H9 (cell line): ENCODE data around the gene VOPP1. TPM values are rescaled to one million over a fixed set of nuclear protein-coding genes. Genes with fewer than 3 reads are reported as not detected.
A peak's percentile ranks its signal among the peaks of the same experiment; 100 is the strongest.

Experiments
- DNase-seq: peaks from one replicate; pipeline ENCODE4 v3.0.0-alpha.2; 2017
- H2AFZ ChIP-seq: one replicate; pipeline ENCODE4 v1.6.1; 2013; ENCODE audit warnings: mild to moderate bottlenecking, low read length, control low read depth, moderate library complexity
- H2AK5ac ChIP-seq: 2 replicates; pipeline ENCODE4 v1.6.1; 2013; ENCODE audit warnings: low read length, control low read depth, mixed read lengths; ENCODE audit not compliant: insufficient read length
- H2BK120ac ChIP-seq: one replicate; pipeline ENCODE4 v1.6.1; 2013; ENCODE audit warnings: low read depth, mild to moderate bottlenecking, low read length, control low read depth, inconsistent platforms; ENCODE audit not compliant: poor library complexity, severe bottlenecking
- H2BK12ac ChIP-seq: 2 replicates; pipeline ENCODE4 v1.6.1; 2013; ENCODE audit warnings: low read length, control low read depth, mixed read lengths, low read depth; ENCODE audit not compliant: insufficient read length
- H2BK15ac ChIP-seq: 2 replicates; pipeline ENCODE4 v1.6.1; 2013; ENCODE audit warnings: low read depth, low read length, control low read depth
- H2BK20ac ChIP-seq: one replicate; pipeline ENCODE4 v1.6.1; 2013; ENCODE audit warnings: low read depth, mild to moderate bottlenecking, low read length, control low read depth, inconsistent platforms; ENCODE audit not compliant: poor library complexity, severe bottlenecking
- H2BK5ac ChIP-seq: 2 replicates; pipeline ENCODE4 v1.6.1; 2013; ENCODE audit warnings: low read length, control low read depth, mixed read lengths; ENCODE audit not compliant: insufficient read length
- H3K14ac ChIP-seq: 2 replicates; pipeline ENCODE4 v1.6.1; 2013; ENCODE audit warnings: low read length, control low read depth; ENCODE audit not compliant: insufficient read depth
- H3K18ac ChIP-seq: 2 replicates; pipeline ENCODE4 v1.6.1; 2013; ENCODE audit warnings: low read depth, mild to moderate bottlenecking, mixed read lengths, low read length, control low read depth; ENCODE audit not compliant: insufficient read length
- H3K23ac ChIP-seq: 2 replicates; pipeline ENCODE4 v1.6.1; 2013; ENCODE audit warnings: low read length, control low read depth, mixed read lengths, low read depth; ENCODE audit not compliant: insufficient read length
- H3K23me2 ChIP-seq: 2 replicates; pipeline ENCODE4 v1.6.1; 2013; ENCODE audit warnings: low read depth, mild to moderate bottlenecking, mixed read lengths, low read length, control low read depth; ENCODE audit not compliant: insufficient read length, poor library complexity, severe bottlenecking
- H3K27ac ChIP-seq: 2 replicates; pipeline ENCODE4 v1.5.1; 2013; ENCODE audit warnings: low read length, control low read depth, mixed read lengths, low read depth; ENCODE audit not compliant: insufficient read length
- H3K27me3 ChIP-seq: 2 replicates; pipeline ENCODE4 v1.6.1; 2013; ENCODE audit warnings: low read length, control low read depth, inconsistent platforms; ENCODE audit not compliant: insufficient read depth
- H3K4ac ChIP-seq: 2 replicates; pipeline ENCODE4 v1.6.1; 2013; ENCODE audit warnings: low read depth, mild to moderate bottlenecking, control low read depth, inconsistent platforms, low read length, moderate library complexity
- H3K4me1 ChIP-seq: 2 replicates; pipeline ENCODE4 v1.6.1; 2013; ENCODE audit warnings: low read length, control low read depth, inconsistent platforms; ENCODE audit not compliant: insufficient read depth
- H3K4me2 ChIP-seq: 2 replicates; pipeline ENCODE4 v1.6.1; 2013; ENCODE audit warnings: low read length, control low read depth, mixed read lengths; ENCODE audit not compliant: insufficient read length, insufficient read depth
- H3K56ac ChIP-seq: 2 replicates; pipeline ENCODE4 v1.6.1; 2013; ENCODE audit warnings: low read depth, mild to moderate bottlenecking, mixed read lengths, low read length, control low read depth; ENCODE audit not compliant: insufficient read length
- H3K79me1 ChIP-seq: 2 replicates; pipeline ENCODE4 v1.6.1; 2013; ENCODE audit warnings: low read depth, mild to moderate bottlenecking, moderate library complexity, low read length, control low read depth, inconsistent platforms; ENCODE audit not compliant: insufficient read depth, poor library complexity, severe bottlenecking
- H3K79me2 ChIP-seq: 2 replicates; pipeline ENCODE4 v1.6.1; 2013; ENCODE audit warnings: low read length, control low read depth, inconsistent platforms; ENCODE audit not compliant: insufficient read depth
- H3K9ac ChIP-seq: 2 replicates; pipeline ENCODE4 v1.6.1; 2013; ENCODE audit warnings: low read length, control low read depth, mixed read lengths; ENCODE audit not compliant: insufficient read length; ENCODE audit errors: extremely low read depth
- H3K9me3 ChIP-seq: one replicate; pipeline ENCODE4 v1.6.1; 2013; ENCODE audit warnings: low read depth, low read length, inconsistent platforms; ENCODE audit not compliant: control insufficient read depth
- H3T11ph ChIP-seq: one replicate; pipeline ENCODE4 v1.6.1; 2013; ENCODE audit warnings: mild to moderate bottlenecking, low read length, control low read depth, inconsistent platforms
- H4K20me1 ChIP-seq: one replicate; pipeline ENCODE4 v1.6.1; 2013; ENCODE audit not compliant: control insufficient read depth, insufficient read length, insufficient read depth
- H4K5ac ChIP-seq: 2 replicates; pipeline ENCODE4 v1.6.1; 2013; ENCODE audit warnings: low read depth, mild to moderate bottlenecking, mixed read lengths, low read length, control low read depth; ENCODE audit not compliant: insufficient read length
- H4K8ac ChIP-seq: replicated peaks from 2 replicates; pipeline ENCODE4 v1.6.1; 2013; ENCODE audit warnings: low read length, control low read depth, mixed read lengths, low read depth; ENCODE audit not compliant: insufficient read length
- H4K91ac ChIP-seq: 2 replicates; pipeline ENCODE4 v1.6.1; 2013; ENCODE audit warnings: low read depth, mild to moderate bottlenecking, moderate library complexity, mixed read lengths, low read length, control low read depth; ENCODE audit not compliant: insufficient read length
- H3K27ac Mint-ChIP-seq, 3 experiments: 2 replicates in 2 of 3; 3 replicates in 1 of 3; pipeline ENCODE4 v1.8.0; 2020 to 2021; ENCODE audit warnings: mixed read lengths in 3 of 3, mild to moderate bottlenecking in 1 of 3, moderate library complexity in 1 of 3
- H3K27me3 Mint-ChIP-seq: 2 replicates; pipeline ENCODE4 v1.8.0; 2021; ENCODE audit warnings: low read depth, mild to moderate bottlenecking, moderate library complexity, mixed read lengths
- H3K36me3 Mint-ChIP-seq, 3 experiments: 2 replicates in 2 of 3; 3 replicates in 1 of 3; pipeline ENCODE4 v1.8.0; 2020 to 2021; ENCODE audit warnings: low read depth in 3 of 3, mixed read lengths in 3 of 3; ENCODE audit not compliant: insufficient read depth in 1 of 3
- H3K4me1 Mint-ChIP-seq, 2 experiments: 2 replicates each; pipeline ENCODE4 v1.8.0; 2020; ENCODE audit warnings: mixed read lengths in 2 of 2
- H3K4me3 Mint-ChIP-seq, 2 experiments: 2 replicates in 1 of 2; 3 replicates in 1 of 2; pipeline ENCODE4 v1.8.0; 2020 to 2021; ENCODE audit warnings: mild to moderate bottlenecking in 2 of 2, mixed read lengths in 2 of 2, moderate library complexity in 1 of 2
- H3K9me3 Mint-ChIP-seq, 2 experiments: 2 replicates in 1 of 2; 3 replicates in 1 of 2; pipeline ENCODE4 v1.8.0; 2020; ENCODE audit warnings: mild to moderate bottlenecking in 2 of 2, mixed read lengths in 2 of 2, moderate library complexity in 1 of 2
- CTCF ChIP-seq: fragments of 200-600 bp; sonication (generic); conservative IDR thresholded peaks from 3 replicates; pipeline ENCODE4 v1.8.0; 2021; ENCODE audit warnings: antibody characterized with exemption, mild to moderate bottlenecking
- WGBS: extraction: QIAGEN DNeasy Blood & Tissue Kit; methylation state at CpG from one replicate; pipeline ENCODE4 v1.1.7; 2013; ENCODE audit warnings: missing lambda C conversion rate, low lambda C conversion rate, mixed read lengths; ENCODE audit not compliant: insufficient read length; ENCODE audit errors: extremely low coverage; 5-methylcytosine and 5-hydroxymethylcytosine counted together
- total RNA-seq: library from RNA; stranded (reverse); gene quantifications from 2 replicates; pipeline ENCODE4 v1.2.1, GENCODE V29; 2021

Gene VOPP1
- total RNA-seq, 1 experiment from 2014 or later, result 55.7 TPM

- Histone ChIP-seq H3K9ac (no peak overlapping the region), H4K8ac (no peak overlapping the region), H3T11ph (no peak overlapping the region), H3K23me2 (no peaks in the 10 kb centered on the region), H3K4me2 (no peak overlapping the region), H3K23ac (no peak overlapping the region), H4K91ac (no peak overlapping the region), H3K79me1 (peaks cover 6% of the 10 kb centered on the region), H2AK5ac (no peak overlapping the region), H2BK5ac (no peak overlapping the region), H3K9me3 (no peaks in the 10 kb centered on the region), H3K14ac (no peak overlapping the region), H3K27ac (no peak overlapping the region), H2BK20ac (no peak overlapping the region), H2BK12ac (no peak overlapping the region), H3K79me2 (peaks cover 11% of the 10 kb centered on the region; the same call in 1 of the 2 replicates), H3K56ac (no peak overlapping the region), H4K20me1 (peaks cover 2% of the 10 kb centered on the region), H2BK120ac (no peak overlapping the region), H4K5ac (no peak overlapping the region), H3K18ac (no peak overlapping the region), H3K27me3 (no peaks in the 10 kb centered on the region), H3K4me1 (peaks cover 7% of the 10 kb centered on the region; the same call in 1 of the 2 replicates), H2AFZ (no peak overlapping the region), H2BK15ac (no peak overlapping the region), H3K4ac (no peak overlapping the region)
- Mint-ChIP-seq H3K9me3 (no peaks in the 10 kb centered on the region), H3K27me3 (no peaks in the 10 kb centered on the region), H3K4me1 (peaks cover 69 to 74% of the 10 kb centered on the region in 2 experiments), H3K4me3 (no peak overlapping the region; a peak in 1 of 5 replicates), H3K27ac (peak overlapping the region in 1 of 3 experiments; percentile 94; a peak in 1 of 7 replicates), H3K36me3 (peaks cover 0 to 2% (median 0%) of the 10 kb centered on the region in 3 experiments; a peak in 2 of 7 replicates)
- WGBS, result no CpG with 5 or more reads among the region's 8 CpGs
- TF ChIP-seq CTCF, result no peak
- no peak for DNase-seq
These were observed 37.9 kb downstream of the VOPP1 start for GRCh38 chr7:55534262-55534915.
